Suprapubic skin (tissue), 4 donors: ENCODE results near the gene PHKG2. TPM values are rescaled to one million over a fixed set of nuclear protein-coding genes. Genes with fewer than 3 reads are reported as not detected.

Source experiments
- DNase-seq, 2 donors: peaks; one replicate each; pipeline ENCODE4 v3.0.0-alpha.2; 2019; ENCODE audit warnings: low spot score in 2 of 2
- H3K27ac ChIP-seq: fragments of 200-600 bp; sonication (generic); one replicate; pipeline ENCODE4 v1.5.1; 2019
- H3K27me3 ChIP-seq: fragments of 200-600 bp; sonication (generic); one replicate; pipeline ENCODE4 v1.5.1; 2019
- H3K36me3 ChIP-seq: fragments of 200-600 bp; sonication (generic); one replicate; pipeline ENCODE4 v1.5.1; 2019
- H3K4me1 ChIP-seq: fragments of 200-600 bp; sonication (generic); one replicate; pipeline ENCODE4 v1.5.1; 2019
- H3K4me3 ChIP-seq: fragments of 200-600 bp; sonication (generic); one replicate; pipeline ENCODE4 v1.5.1; 2019; ENCODE audit warnings: mild to moderate bottlenecking
- H3K9me3 ChIP-seq: fragments of 200-600 bp; sonication (generic); one replicate; pipeline ENCODE4 v1.5.1; 2019
- EP300 ChIP-seq: sonication (generic); formaldehyde crosslinking; IDR thresholded peaks from one replicate; pipeline ENCODE4 v1.6.1; 2017; ENCODE audit warnings: antibody characterized with exemption
- POLR2A ChIP-seq, 2 donors: fragments of 450-650 bp; IDR thresholded peaks; one replicate each; pipeline ENCODE4 v1.6.1; 2017; ENCODE audit warnings: antibody characterized with exemption in 2 of 2, mild to moderate bottlenecking in 2 of 2, moderate library complexity in 2 of 2
- POLR2AphosphoS5 ChIP-seq, 3 donors: sonication (generic); formaldehyde crosslinking; IDR thresholded peaks; one replicate each; pipeline ENCODE4 v1.6.1; 2017; ENCODE audit warnings: antibody characterized with exemption in 3 of 3
- WGBS: methylation state at CpG from one replicate; pipeline ENCODE4 v1.1.5; 2018; 5-methylcytosine and 5-hydroxymethylcytosine counted together
- total RNA-seq, 4 donors: library from RNA; depleted of rRNA; stranded (reverse); fragments of >200 nt; gene quantifications; one replicate each; pipeline ENCODE4 v1.1.0, GENCODE V29; 2016
- TF ChIP-seq, protein P1 (sequence below), 2 donors: fragments of 200-600 bp in 1 of 2; fragments of 450-650 bp in 1 of 2; sonication (generic) in 1 of 2; IDR thresholded peaks; one replicate each; pipeline ENCODE4 v1.5.1; 2016 to 2019; ENCODE audit warnings: antibody characterized with exemption in 2 of 2, mild to moderate bottlenecking in 1 of 2, moderate library complexity in 1 of 2

Gene PHKG2
- total RNA-seq, 4 donors from 2014 or later, result 24.8 to 54.9 (median 36.1) TPM

DNA sequence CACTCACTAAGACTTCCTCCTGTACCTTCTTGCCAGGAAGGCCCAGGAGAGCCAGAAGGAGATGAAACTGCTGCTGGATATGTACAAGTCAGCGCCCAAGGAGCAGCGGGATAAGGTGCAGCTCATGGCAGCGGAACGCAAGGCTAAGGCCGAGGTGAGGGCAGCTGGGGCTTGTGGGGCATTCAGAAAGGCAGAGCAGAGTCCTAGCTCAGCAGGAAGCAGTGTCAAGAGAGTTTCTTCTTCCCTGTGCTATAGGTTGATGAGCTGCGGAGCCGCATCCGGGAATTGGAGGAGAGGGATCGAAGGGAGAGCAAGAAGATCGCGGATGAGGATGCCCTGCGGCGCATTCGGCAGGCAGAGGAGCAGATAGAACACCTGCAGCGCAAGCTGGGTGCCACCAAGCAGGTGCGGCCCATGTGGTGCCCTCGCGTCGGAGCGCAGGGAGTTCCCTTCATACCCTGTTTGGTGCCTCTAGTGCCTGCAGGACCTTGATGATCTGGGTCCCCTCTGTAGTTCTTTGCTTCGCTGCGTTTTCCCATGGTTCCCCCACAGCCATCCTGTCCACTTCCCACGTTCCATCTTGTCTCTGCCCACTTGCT lies 20.5 kb downstream of the PHKG2 start:
- H3K4me1 ChIP-seq, result peaks cover 4% of the 10 kb centered on the region
- H3K9me3 ChIP-seq, result no peaks in the 10 kb centered on the region
- no peak overlapping the region for H3K4me3 ChIP-seq
- H3K36me3 ChIP-seq, result peaks cover 99% of the 10 kb centered on the region
- no peaks in the 10 kb centered on the region for H3K27me3 ChIP-seq
- TF ChIP-seq POLR2A (IDR thresholded peaks at IDR 0.05) (no peak), EP300 (no peak), POLR2AphosphoS5 (IDR thresholded peaks at IDR 0.05) (no peak)
- TF ChIP-seq, protein P1, sequence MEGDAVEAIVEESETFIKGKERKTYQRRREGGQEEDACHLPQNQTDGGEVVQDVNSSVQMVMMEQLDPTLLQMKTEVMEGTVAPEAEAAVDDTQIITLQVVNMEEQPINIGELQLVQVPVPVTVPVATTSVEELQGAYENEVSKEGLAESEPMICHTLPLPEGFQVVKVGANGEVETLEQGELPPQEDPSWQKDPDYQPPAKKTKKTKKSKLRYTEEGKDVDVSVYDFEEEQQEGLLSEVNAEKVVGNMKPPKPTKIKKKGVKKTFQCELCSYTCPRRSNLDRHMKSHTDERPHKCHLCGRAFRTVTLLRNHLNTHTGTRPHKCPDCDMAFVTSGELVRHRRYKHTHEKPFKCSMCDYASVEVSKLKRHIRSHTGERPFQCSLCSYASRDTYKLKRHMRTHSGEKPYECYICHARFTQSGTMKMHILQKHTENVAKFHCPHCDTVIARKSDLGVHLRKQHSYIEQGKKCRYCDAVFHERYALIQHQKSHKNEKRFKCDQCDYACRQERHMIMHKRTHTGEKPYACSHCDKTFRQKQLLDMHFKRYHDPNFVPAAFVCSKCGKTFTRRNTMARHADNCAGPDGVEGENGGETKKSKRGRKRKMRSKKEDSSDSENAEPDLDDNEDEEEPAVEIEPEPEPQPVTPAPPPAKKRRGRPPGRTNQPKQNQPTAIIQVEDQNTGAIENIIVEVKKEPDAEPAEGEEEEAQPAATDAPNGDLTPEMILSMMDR (IDR thresholded peaks at IDR 0.05), result no peak
- H3K27ac ChIP-seq, result no peak overlapping the region
- 90% methylated on average over 23 of the region's 23 CpGs for WGBS
- no peak for DNase-seq

GRCh38 chr16:30769379-30770089 lies 21.3 kb downstream of the PHKG2 start:
- Histone ChIP-seq H3K27ac (no peak overlapping the region), H3K9me3 (no peaks in the 10 kb centered on the region), H3K27me3 (no peaks in the 10 kb centered on the region), H3K36me3 (peaks cover 99% of the 10 kb centered on the region), H3K4me3 (no peak overlapping the region), H3K4me1 (peaks cover 1% of the 10 kb centered on the region)
- WGBS, result 84% methylated on average over 17 of the region's 17 CpGs
- DNase-seq, result no peak
- TF ChIP-seq EP300 (no peak), POLR2A (IDR thresholded peaks at IDR 0.05) (no peak), POLR2AphosphoS5 (IDR thresholded peaks at IDR 0.05) (no peak)
- TF ChIP-seq, protein P1 (IDR thresholded peaks at IDR 0.05), result no peak

GRCh38 chr16:30771726-30772125 lies 23.5 kb downstream of the PHKG2 start:
- DNase-seq, result no peak
- Histone ChIP-seq H3K4me1 (peaks cover 22% of the 10 kb centered on the region), H3K27ac (no peak overlapping the region), H3K27me3 (no peaks in the 10 kb centered on the region), H3K4me3 (no peak overlapping the region), H3K9me3 (no peaks in the 10 kb centered on the region), H3K36me3 (peaks cover 77% of the 10 kb centered on the region)
- TF ChIP-seq POLR2A (IDR thresholded peaks at IDR 0.05), result no peak
- no peak for TF ChIP-seq EP300
- TF ChIP-seq, protein P1 (IDR thresholded peaks at IDR 0.05), result no peak
- no peak for TF ChIP-seq POLR2AphosphoS5 (IDR thresholded peaks at IDR 0.05)
- WGBS, result 82% methylated on average over 14 of the region's 14 CpGs

GRCh38 chr16:30773826-30774225 lies 25.6 kb downstream of the PHKG2 start:
- 90% methylated on average over 4 of the region's 14 CpGs for WGBS
- Histone ChIP-seq H3K4me1 (peaks cover 30% of the 10 kb centered on the region), H3K27me3 (no peaks in the 10 kb centered on the region), H3K9me3 (no peaks in the 10 kb centered on the region), H3K36me3 (peaks cover 57% of the 10 kb centered on the region), H3K4me3 (no peak overlapping the region), H3K27ac (no peak overlapping the region)
- no peak for TF ChIP-seq EP300
- no peak for TF ChIP-seq POLR2A (IDR thresholded peaks at IDR 0.05)
- TF ChIP-seq, protein P1 (IDR thresholded peaks at IDR 0.05), result no peak
- TF ChIP-seq POLR2AphosphoS5 (IDR thresholded peaks at IDR 0.05), result no peak
- no peak for DNase-seq

DNA sequence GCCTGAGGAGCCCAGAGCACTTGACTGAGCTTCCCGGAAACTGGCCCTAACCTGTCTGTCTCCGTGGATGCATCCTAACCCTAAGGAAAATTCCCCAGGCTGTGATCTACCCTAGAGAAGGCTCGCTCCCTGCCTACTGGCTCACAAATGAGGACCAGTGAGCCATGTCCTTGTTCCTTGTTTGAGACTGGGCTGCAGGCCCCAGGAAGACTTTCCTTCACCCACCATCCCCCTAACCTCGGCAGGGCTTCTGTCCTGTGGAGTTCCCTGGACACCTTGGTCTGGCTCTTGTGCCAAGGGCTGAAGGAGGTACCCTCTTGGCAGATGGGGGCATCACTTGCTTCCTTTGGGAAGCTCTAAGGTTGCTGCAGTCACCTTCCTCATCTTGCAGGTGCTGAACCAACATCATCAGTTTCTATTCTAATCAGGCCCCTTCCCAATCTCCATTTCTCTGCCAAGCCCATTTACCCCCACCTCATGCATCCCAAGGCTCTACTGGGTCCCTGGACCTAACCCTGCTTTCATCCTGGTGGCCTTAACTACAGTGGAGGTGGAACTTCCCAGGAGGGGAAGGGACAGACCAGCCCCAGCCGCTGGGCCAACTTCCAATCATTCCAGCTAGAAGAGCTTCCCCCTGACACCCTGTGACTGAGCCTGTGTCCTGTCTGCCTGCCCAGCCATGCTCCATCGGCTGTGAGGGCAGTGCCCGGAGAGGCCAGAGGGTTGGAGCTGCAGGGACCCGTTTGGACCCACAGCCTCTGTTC lies 26.3 kb downstream of the PHKG2 start:
- Histone ChIP-seq H3K27me3 (no peaks in the 10 kb centered on the region), H3K27ac (peak overlapping the region; percentile 53), H3K4me3 (peak overlapping the region; percentile 63), H3K36me3 (peaks cover 50% of the 10 kb centered on the region), H3K9me3 (no peaks in the 10 kb centered on the region), H3K4me1 (peaks cover 30% of the 10 kb centered on the region)
- WGBS, result 25% methylated on average over 5 of the region's 8 CpGs
- DNase-seq, result no peak
- no peak for TF ChIP-seq POLR2AphosphoS5 (IDR thresholded peaks at IDR 0.05)
- TF ChIP-seq EP300, result no peak
- TF ChIP-seq POLR2A (IDR thresholded peaks at IDR 0.05), result no peak
- TF ChIP-seq, protein P1 (IDR thresholded peaks at IDR 0.05), result no peak
